ENCODE results near the gene SFT2D2. TPM values are rescaled to one million over a fixed set of nuclear protein-coding genes. Genes with fewer than 3 reads are reported as not detected.

Gene SFT2D2
- polyA plus RNA-seq, 1 experiment, result 19.2 TPM

DNA sequence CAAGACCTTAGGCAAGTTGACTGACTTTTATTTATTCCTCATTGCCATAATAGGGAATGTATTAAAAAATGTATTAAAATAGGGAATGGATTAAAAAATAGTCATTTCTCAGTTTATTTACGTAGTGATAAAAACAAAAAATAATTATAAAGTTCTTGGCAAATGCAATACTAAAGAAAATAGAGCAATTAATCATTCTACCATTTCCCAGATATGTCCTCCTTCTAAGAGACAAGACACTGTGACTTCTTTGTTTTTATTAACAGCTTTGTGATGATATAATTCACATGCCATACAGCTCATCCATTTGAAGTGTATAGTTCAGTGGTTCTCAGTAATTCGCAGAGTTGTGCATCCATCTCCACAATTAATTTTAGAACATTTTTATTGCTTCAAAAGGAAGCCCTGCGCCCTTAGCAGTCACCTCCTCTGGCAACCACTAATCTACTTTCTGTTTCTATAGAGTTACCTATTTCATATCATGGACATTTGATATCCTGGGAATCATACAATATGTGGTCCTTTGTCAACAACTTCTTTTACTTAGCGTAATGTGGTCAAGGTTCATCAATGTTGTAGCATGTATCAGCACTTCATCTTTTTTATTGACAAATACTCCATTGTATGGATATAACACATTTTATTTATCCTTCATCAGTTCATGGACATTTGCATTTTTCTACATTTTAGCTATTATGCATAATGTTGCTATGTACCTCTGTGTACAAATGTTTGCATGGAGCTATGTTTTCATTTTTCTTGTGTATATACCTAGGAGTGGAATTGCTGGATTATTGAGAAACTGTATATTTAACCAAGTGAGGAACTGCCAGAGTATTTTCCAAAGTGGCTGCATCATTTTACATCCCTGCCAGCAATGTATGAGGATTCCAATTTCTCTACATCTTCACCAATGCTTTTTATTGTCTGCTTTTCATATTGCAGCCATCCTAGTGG, 60.4 kb downstream of the SFT2D2 start:
- Histone ChIP-seq H3K36me3 (ENCODE audit: control insufficient read depth, insufficient read depth, low read length) (no peaks in the 10 kb centered on the region), H3K27me3 (ENCODE audit: control insufficient read depth, insufficient read depth, low read length) (no peaks in the 10 kb centered on the region), H3K4me3 (ENCODE audit: low read depth, low read length) (no peak overlapping the region)
- ChIA-PET POLR2A (no interaction called here), CTCF (interaction anchor here (0.6 to 1.3 kb wide), 3 partner anchors 13 to 1178 kb away, joined by 3 to 4 read pairs (median 3); no protein-coding TSS in a partner anchor)
- TF ChIP-seq, protein P1, sequence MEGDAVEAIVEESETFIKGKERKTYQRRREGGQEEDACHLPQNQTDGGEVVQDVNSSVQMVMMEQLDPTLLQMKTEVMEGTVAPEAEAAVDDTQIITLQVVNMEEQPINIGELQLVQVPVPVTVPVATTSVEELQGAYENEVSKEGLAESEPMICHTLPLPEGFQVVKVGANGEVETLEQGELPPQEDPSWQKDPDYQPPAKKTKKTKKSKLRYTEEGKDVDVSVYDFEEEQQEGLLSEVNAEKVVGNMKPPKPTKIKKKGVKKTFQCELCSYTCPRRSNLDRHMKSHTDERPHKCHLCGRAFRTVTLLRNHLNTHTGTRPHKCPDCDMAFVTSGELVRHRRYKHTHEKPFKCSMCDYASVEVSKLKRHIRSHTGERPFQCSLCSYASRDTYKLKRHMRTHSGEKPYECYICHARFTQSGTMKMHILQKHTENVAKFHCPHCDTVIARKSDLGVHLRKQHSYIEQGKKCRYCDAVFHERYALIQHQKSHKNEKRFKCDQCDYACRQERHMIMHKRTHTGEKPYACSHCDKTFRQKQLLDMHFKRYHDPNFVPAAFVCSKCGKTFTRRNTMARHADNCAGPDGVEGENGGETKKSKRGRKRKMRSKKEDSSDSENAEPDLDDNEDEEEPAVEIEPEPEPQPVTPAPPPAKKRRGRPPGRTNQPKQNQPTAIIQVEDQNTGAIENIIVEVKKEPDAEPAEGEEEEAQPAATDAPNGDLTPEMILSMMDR (IDR thresholded peaks at IDR 0.05; ENCODE audit: insufficient read depth, low read depth, low read length), result no peak
- no peak for DNase-seq (ENCODE audit: low read depth)

DNA sequence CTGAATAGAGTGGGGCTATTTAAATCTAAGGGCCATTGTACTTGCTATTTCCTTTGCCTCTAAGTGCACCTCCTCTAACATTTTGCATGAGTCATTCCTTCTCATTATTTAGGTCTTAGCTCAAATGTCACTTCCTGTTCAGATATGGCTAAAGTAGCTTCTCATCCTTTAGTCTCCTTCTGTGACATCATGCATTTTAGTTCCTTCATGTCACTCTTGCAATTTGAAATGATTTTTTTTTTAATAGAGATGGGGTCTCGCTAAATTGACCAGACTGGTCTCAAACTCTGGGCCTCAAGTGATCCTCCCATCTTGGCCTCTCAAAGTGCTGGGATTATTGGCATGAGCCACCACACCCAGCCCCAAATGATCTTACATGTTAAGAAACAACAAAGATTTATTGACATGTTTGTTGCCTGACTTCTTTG, 61.4 kb downstream of the SFT2D2 start:
- CTCF ChIA-PET, result interaction anchor here (0.6 to 1.3 kb wide), 3 partner anchors 12 to 1177 kb away, joined by 3 to 4 read pairs (median 3); no protein-coding TSS in a partner anchor
- no peaks in the 10 kb centered on the region for H3K36me3 ChIP-seq (ENCODE audit: control insufficient read depth, insufficient read depth, low read length)
- no peak for DNase-seq (ENCODE audit: low read depth)
- POLR2A ChIA-PET, result no interaction called here
- H3K27me3 ChIP-seq (ENCODE audit: control insufficient read depth, insufficient read depth, low read length), result no peaks in the 10 kb centered on the region
- TF ChIP-seq, protein P1 (IDR thresholded peaks at IDR 0.05; ENCODE audit: insufficient read depth, low read depth, low read length), result no peak
- no peak overlapping the region for H3K4me3 ChIP-seq (ENCODE audit: low read depth, low read length)

DNA sequence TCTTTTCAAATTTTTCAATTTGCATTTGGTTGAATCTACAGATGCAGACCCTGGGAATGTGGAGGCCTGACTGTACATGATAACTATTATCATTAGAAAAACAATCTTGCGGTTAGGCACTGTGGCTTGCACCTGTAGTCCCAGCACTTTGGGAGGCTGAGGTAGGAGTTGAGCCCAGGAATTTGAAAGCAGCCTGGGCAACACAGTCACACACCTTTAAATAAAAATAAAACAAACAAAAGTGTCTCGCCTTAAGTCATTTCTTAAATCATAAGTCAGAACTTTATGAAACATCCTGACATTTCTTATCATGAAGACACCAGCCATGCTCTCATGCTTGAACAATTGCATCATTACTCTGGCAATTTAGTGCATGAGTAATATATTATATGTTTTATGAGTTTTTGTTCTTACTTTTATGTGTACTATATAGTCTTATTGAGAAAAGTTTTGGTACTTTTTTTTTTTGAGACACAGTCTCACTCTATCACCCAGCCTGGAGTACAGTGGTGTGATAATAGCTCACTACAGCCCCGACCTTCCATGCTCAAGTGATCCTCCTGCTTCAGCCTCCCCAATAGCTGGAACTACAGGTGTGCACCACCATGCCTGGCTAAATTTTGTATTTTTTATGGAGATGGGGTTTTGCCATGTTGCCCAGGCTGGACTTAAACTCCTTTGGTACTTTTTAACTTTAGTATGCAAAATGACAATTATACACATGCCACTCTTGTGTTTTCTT, 62.7 kb downstream of the SFT2D2 start:
- Histone ChIP-seq H3K27me3 (ENCODE audit: control insufficient read depth, insufficient read depth, low read length) (no peaks in the 10 kb centered on the region), H3K4me3 (ENCODE audit: low read depth, low read length) (no peak overlapping the region), H3K36me3 (ENCODE audit: control insufficient read depth, insufficient read depth, low read length) (0 out of 2 replicates have a peak, but pooled peaks cover under 1% of the 10 kb centered on the region)
- CTCF ChIA-PET, result no interaction called here
- POLR2A ChIA-PET, result no interaction called here
- no peak for DNase-seq (ENCODE audit: low read depth)
- TF ChIP-seq, protein P1 (IDR thresholded peaks at IDR 0.05; ENCODE audit: insufficient read depth, low read depth, low read length), result no peak

DNA sequence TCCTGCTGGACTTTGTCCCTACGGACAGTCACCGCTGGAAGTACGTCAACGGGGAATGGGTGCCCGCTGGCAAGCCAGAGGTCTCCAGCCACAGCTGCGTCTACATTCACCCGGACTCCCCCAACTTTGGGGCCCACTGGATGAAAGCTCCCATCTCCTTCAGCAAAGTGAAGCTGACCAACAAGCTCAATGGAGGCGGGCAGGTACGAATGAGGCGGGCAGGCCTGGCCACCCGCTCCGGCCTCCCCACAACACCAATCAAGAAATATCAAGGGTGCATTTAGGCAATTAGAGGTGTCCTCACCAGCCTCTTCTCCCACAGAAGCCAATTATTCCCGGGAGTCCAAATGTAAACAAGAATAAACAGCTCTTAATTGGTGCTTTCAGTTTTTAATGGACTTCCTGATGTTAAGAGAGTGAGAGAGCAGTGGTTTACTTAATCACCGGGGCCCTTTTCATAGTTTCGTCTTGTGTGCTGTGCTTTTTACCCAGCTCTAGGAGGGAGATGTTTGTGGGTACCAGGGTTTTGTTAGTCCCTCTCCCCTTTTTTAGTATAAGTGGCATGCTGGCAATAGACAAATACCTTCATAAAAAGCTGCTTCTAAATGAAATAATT, 65.5 kb downstream of the SFT2D2 start:
- 0 out of 2 replicates have a peak, but pooled peaks cover 1% of the 10 kb centered on the region for H3K36me3 ChIP-seq (ENCODE audit: control insufficient read depth, insufficient read depth, low read length)
- no peak overlapping the region for H3K4me3 ChIP-seq (ENCODE audit: low read depth, low read length)
- CTCF ChIA-PET, result no interaction called here
- DNase-seq (ENCODE audit: low read depth), result no peak
- TF ChIP-seq, protein P1 (IDR thresholded peaks at IDR 0.05; ENCODE audit: insufficient read depth, low read depth, low read length), result no peak
- POLR2A ChIA-PET, result no interaction called here
- no peaks in the 10 kb centered on the region for H3K27me3 ChIP-seq (ENCODE audit: control insufficient read depth, insufficient read depth, low read length)

Measured in BJ (cell line).